H1 (cell line): ENCODE results near the gene RAB3IL1. TPM values are rescaled to one million over a fixed set of nuclear protein-coding genes. Genes with fewer than 3 reads are reported as not detected.

ENCODE experiments used
- CTCF ChIA-PET: fragments of 300-600 bp; sonication (Branson Sonifier 250); formaldehyde crosslinking; loops from one replicate; lab custom pipeline; 2021; ENCODE audit not compliant: partially characterized antibody; lab: Charles Lee
- POLR2A ChIA-PET: fragments of 300-600 bp; sonication (Branson Sonifier 250); formaldehyde crosslinking; loops from one replicate; lab custom pipeline; 2021; ENCODE audit warnings: inconsistent platforms; ENCODE audit not compliant: partially characterized antibody; lab: Charles Lee
- DNase-seq, 2 experiments: peaks; one replicate each; pipeline versions ENCODE4 v3.0.0 to v3.0.0-alpha.2; 2010 to 2022; ENCODE audit warnings: low spot score in 2 of 2, low read depth in 1 of 2, mixed read lengths in 1 of 2
- FAIRE-seq: peaks from 2 replicates; lab custom pipeline; 2011; peaks lifted over from hg19 to GRCh38; lab: Jason Lieb, UNC
- H2AFZ ChIP-seq: 2 replicates; pipeline ENCODE4 v1.8.1; 2012; ENCODE audit warnings: low read length, inconsistent platforms
- H2AK5ac ChIP-seq: 2 replicates; pipeline ENCODE4 v1.6.1; 2013; ENCODE audit warnings: low read depth, low read length
- H2BK120ac ChIP-seq: replicated peaks from 2 replicates; pipeline ENCODE3; 2013; ENCODE audit warnings: low read depth, low read length, inconsistent platforms
- H2BK12ac ChIP-seq: 2 replicates; pipeline ENCODE4 v1.6.1; 2013; ENCODE audit warnings: low read depth, low read length
- H2BK15ac ChIP-seq: 2 replicates; pipeline ENCODE4 v1.6.1; 2013; ENCODE audit warnings: low read length
- H2BK20ac ChIP-seq: 2 replicates; pipeline ENCODE4 v1.6.1; 2013; ENCODE audit warnings: low read length
- H2BK5ac ChIP-seq: 2 replicates; pipeline ENCODE4 v1.6.1; 2013; ENCODE audit warnings: low read depth, low read length
- H3K14ac ChIP-seq: 2 replicates; pipeline ENCODE4 v1.6.1; 2013; ENCODE audit warnings: inconsistent platforms; ENCODE audit not compliant: insufficient read length
- H3K18ac ChIP-seq: 2 replicates; pipeline ENCODE4 v1.6.1; 2013; ENCODE audit warnings: low read length; ENCODE audit errors: extremely low read depth
- H3K23ac ChIP-seq: 2 replicates; pipeline ENCODE4 v1.6.1; 2013; ENCODE audit warnings: inconsistent platforms; ENCODE audit not compliant: insufficient read length
- H3K23me2 ChIP-seq: 2 replicates; pipeline ENCODE4 v1.6.1; 2013; ENCODE audit warnings: low read depth, low read length
- H3K27ac ChIP-seq: 2 replicates; pipeline ENCODE4 v1.6.1; 2011; ENCODE audit warnings: low read depth, low read length, inconsistent platforms
- H3K27me3 ChIP-seq, 4 experiments: replicated peaks in 1 of 4; 1 replicate in 1 of 4; 2 replicates in 3 of 4; pipeline versions ENCODE4 v1.6.1 to v1.8.1; 2011 to 2013; ENCODE audit warnings: low read length in 3 of 4, mild to moderate bottlenecking in 3 of 4, inconsistent platforms in 2 of 4, mixed read lengths in 2 of 4, moderate library complexity in 1 of 4; ENCODE audit not compliant: control insufficient read depth in 3 of 4, insufficient read depth in 3 of 4; ENCODE audit errors: extremely low read depth in 1 of 4
- H3K36me3 ChIP-seq, 4 experiments: 2 replicates each; pipeline versions ENCODE4 v1.6.1 to v1.8.1; 2011 to 2013; ENCODE audit warnings: mild to moderate bottlenecking in 4 of 4, low read length in 3 of 4, moderate library complexity in 2 of 4, control low read depth in 1 of 4, inconsistent platforms in 1 of 4; ENCODE audit not compliant: insufficient read depth in 4 of 4, control insufficient read depth in 2 of 4
- H3K4ac ChIP-seq: replicated peaks from 2 replicates; pipeline ENCODE3; 2013; ENCODE audit warnings: low read length, low read depth, mixed read lengths, inconsistent platforms; ENCODE audit not compliant: insufficient read length
- H3K4me1 ChIP-seq, 4 experiments: replicated peaks in 1 of 4; 1 replicate in 1 of 4; 2 replicates in 3 of 4; pipeline versions ENCODE4 v1.6.1 to v1.8.1; 2011 to 2013; ENCODE audit warnings: low read length in 3 of 4, inconsistent platforms in 2 of 4, mixed read lengths in 1 of 4; ENCODE audit not compliant: insufficient read depth in 4 of 4, control insufficient read depth in 3 of 4
- H3K4me2 ChIP-seq, 2 experiments: 2 replicates each; pipeline versions ENCODE4 v1.6.1 to v1.8.1; 2011 to 2013; ENCODE audit warnings: low read depth in 2 of 2, low read length in 2 of 2, control low read depth in 1 of 2, inconsistent platforms in 1 of 2, mild to moderate bottlenecking in 1 of 2; ENCODE audit not compliant: insufficient read depth in 1 of 2
- H3K4me3 ChIP-seq, 4 experiments: fragments of 200-600, 300-600 bp in 1 of 4; sonication (generic), shearing (Covaris generic), sonication (Bioruptor Twin) in 1 of 4; 2 replicates each; pipeline versions ENCODE4 v1.5.1 to v1.8.1; 2011 to 2016; ENCODE audit warnings: low read length in 4 of 4, low read depth in 3 of 4, control low read depth in 2 of 4, inconsistent platforms in 2 of 4, mild to moderate bottlenecking in 2 of 4, mixed read lengths in 1 of 4, moderate library complexity in 1 of 4; ENCODE audit not compliant: insufficient read depth in 2 of 4; ENCODE audit errors: extremely low read depth in 1 of 4
- H3K56ac ChIP-seq: replicated peaks from 2 replicates; pipeline ENCODE3; 2013; ENCODE audit warnings: low read depth, mild to moderate bottlenecking, mixed read lengths, low read length, inconsistent platforms; ENCODE audit not compliant: insufficient read length
- H3K79me1 ChIP-seq: 2 replicates; pipeline ENCODE4 v1.6.1; 2013; ENCODE audit warnings: low read depth, low read length, control low read depth
- H3K79me2 ChIP-seq, 2 experiments: 2 replicates each; pipeline versions ENCODE4 v1.6.1 to v1.8.1; 2012 to 2013; ENCODE audit warnings: low read length in 2 of 2, mild to moderate bottlenecking in 2 of 2, inconsistent platforms in 1 of 2; ENCODE audit not compliant: insufficient read depth in 2 of 2, control insufficient read depth in 1 of 2
- H3K9ac ChIP-seq, 4 experiments: replicated peaks in 1 of 4; 1 replicate in 1 of 4; 2 replicates in 3 of 4; pipeline versions ENCODE4 v1.6.1 to v1.8.1; 2011 to 2013; ENCODE audit warnings: low read depth in 3 of 4, low read length in 3 of 4, control low read depth in 2 of 4, mild to moderate bottlenecking in 2 of 4, moderate library complexity in 2 of 4, inconsistent platforms in 1 of 4; ENCODE audit errors: extremely low read depth in 1 of 4
- H3K9me3 ChIP-seq, 2 experiments: 2 replicates each; pipeline versions ENCODE4 v1.6.1 to v1.8.1; 2012 to 2013; ENCODE audit warnings: mild to moderate bottlenecking in 2 of 2, moderate library complexity in 2 of 2, control low read depth in 1 of 2, inconsistent platforms in 1 of 2, low read depth in 1 of 2, low read length in 1 of 2, mixed read lengths in 1 of 2; ENCODE audit not compliant: insufficient read depth in 2 of 2
- H4K20me1 ChIP-seq, 2 experiments: replicated peaks in 1 of 2; 2 replicates each; pipeline versions ENCODE3 to v1.8.1; 2011 to 2013; ENCODE audit warnings: inconsistent platforms in 2 of 2, low read length in 2 of 2, mild to moderate bottlenecking in 1 of 2; ENCODE audit not compliant: insufficient read depth in 2 of 2, control insufficient read depth in 1 of 2
- H4K5ac ChIP-seq: 2 replicates; pipeline ENCODE4 v1.6.1; 2013; ENCODE audit warnings: low read length, low read depth, mixed read lengths, inconsistent platforms; ENCODE audit not compliant: insufficient read length
- H4K8ac ChIP-seq: 2 replicates; pipeline ENCODE4 v1.8.0; 2013; ENCODE audit warnings: mild to moderate bottlenecking, moderate library complexity, low read length, inconsistent platforms; ENCODE audit not compliant: insufficient read depth; ENCODE audit errors: extremely low read depth
- H4K91ac ChIP-seq: replicated peaks from 2 replicates; pipeline ENCODE3; 2013; ENCODE audit warnings: low read length, mixed read lengths, inconsistent platforms; ENCODE audit not compliant: insufficient read length
- BCL11A ChIP-seq, 2 experiments: IDR thresholded peaks; one replicate each; pipeline ENCODE4 v1.6.1; 2011; ENCODE audit warnings: low read depth in 2 of 2, low read length in 2 of 2, mild to moderate bottlenecking in 2 of 2
- FOSL1 ChIP-seq: IDR thresholded peaks from 2 replicates; pipeline ENCODE4 v1.6.1; 2011; ENCODE audit warnings: mild to moderate bottlenecking, low read depth, low read length, moderate library complexity; ENCODE audit not compliant: insufficient read depth
- JUND ChIP-seq: IDR thresholded peaks from 2 replicates; pipeline ENCODE4 v1.6.1; 2011; ENCODE audit warnings: mild to moderate bottlenecking, improper control_type of control experiment, low read length
- KDM4A ChIP-seq: IDR thresholded peaks from one replicate; pipeline ENCODE4 v1.7.1; 2012; ENCODE audit warnings: low read depth, mild to moderate bottlenecking, moderate library complexity, low read length, inconsistent platforms; ENCODE audit not compliant: severe bottlenecking
- PHF8 ChIP-seq: fragments of 200-600 bp; sonication (generic); conservative IDR thresholded peaks from 2 replicates; pipeline ENCODE4 v1.7.1; 2012; ENCODE audit warnings: low read depth, mild to moderate bottlenecking, inconsistent platforms, low read length, moderate library complexity
- RXRA ChIP-seq: IDR thresholded peaks from 2 replicates; pipeline ENCODE4 v1.6.1; 2011; ENCODE audit warnings: low read depth, mild to moderate bottlenecking, low read length, moderate library complexity; ENCODE audit not compliant: insufficient read depth
- WGBS, 2 experiments: shearing (Covaris generic) in 1 of 2; methylation state at CpG; one replicate each; pipeline versions ENCODE4 v1.1.6 to v1.1.7; 2013 to 2015; ENCODE audit warnings: low lambda C conversion rate in 2 of 2, mixed read lengths in 2 of 2, inconsistent platforms in 1 of 2, low coverage in 1 of 2, missing lambda C conversion rate in 1 of 2; ENCODE audit not compliant: insufficient replicate concordance in 2 of 2, insufficient coverage in 1 of 2, insufficient read length in 1 of 2; ENCODE audit errors: extremely low coverage in 1 of 2, missing lambda C conversion rate in 1 of 2; 5-methylcytosine and 5-hydroxymethylcytosine counted together
- polyA plus RNA-seq, 7 experiments: library from polyadenylated mRNA; depleted of rRNA in 3 of 7; stranded (reverse) in 5 of 7; unstranded in 2 of 7; fragments of >200 nt in 5 of 7; fragments of 200-250 nt in 2 of 7; gene quantifications; 1 replicate in 5 of 7; 2 replicates in 1 of 7; 4 replicates in 1 of 7; pipeline versions ENCODE4 v1.2.1 to v1.2.3, GENCODE V29; 2011 to 2013; ENCODE audit warnings: missing spikeins in 2 of 7, mixed read lengths in 2 of 7
- total RNA-seq: library from RNA; stranded (reverse); fragmentation: NEBNext Ultra II Directional; extraction: Animal tissue kit (Norgen Biotek cat#: 25700); gene quantifications from 2 replicates; pipeline ENCODE4 v1.2.1, GENCODE V29; 2021

The RAB3IL1 gene
- total and polyA plus RNA-seq, 2 of the 8 experiments (the other 6 are each of a cell fraction or from before 2014, with no cell fraction given), result 6.8 to 7.9 TPM

DNA sequence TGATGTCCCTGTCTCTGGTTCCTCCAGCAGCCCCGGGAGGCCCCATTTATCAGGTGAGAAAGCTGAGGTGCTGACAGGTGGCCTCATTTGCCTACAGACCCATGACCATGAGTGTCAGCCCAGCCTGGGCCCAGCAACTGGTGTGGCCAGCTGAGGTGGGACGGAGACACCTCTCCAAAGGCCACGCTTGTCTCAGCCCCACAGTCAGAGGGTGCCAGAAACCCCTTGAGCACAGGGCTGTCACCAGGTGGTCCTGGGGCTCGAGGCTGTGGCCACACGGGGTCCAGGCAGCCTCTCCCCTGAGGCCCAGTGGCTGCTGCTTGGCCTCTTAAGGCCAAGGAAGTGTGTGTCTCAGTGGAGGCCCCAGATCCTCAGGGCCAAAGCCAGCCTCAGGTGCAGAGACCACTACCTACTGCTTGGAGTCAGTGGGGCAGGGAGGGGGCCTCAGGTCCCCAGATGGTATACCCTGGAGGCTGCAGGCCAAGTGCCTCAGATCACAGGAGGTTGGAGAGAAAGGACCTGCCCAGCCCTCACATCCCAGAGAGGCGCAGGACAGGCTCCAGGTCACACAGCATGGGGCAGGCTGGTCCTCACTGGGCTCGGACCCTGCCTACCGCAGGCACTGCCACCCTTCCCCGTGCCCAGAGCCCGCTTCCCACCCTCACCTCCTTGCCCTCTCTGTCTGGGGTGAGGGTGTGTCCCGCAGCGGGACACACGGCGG, 11.4 kb downstream of the RAB3IL1 start:
- H2BK12ac ChIP-seq, result no peak overlapping the region
- no peak overlapping the region for H3K4ac ChIP-seq
- ChIA-PET POLR2A (interaction anchor here (0.8 to 15.5 kb wide), 2 partner anchors 42 to 62 kb away, joined by 3 to 137 read pairs; partner anchors contain the start of genes BEST1 and FTH1), CTCF (interaction anchor here (0.7 to 23.2 kb wide), 11 partner anchors 6 to 202 kb away, joined by 3 to 658 read pairs (median 79); partner anchors contain the start of genes BEST1 and RAB3IL1)
- H2AK5ac ChIP-seq, result no peak overlapping the region
- H3K27me3 ChIP-seq, result no peaks in the 10 kb centered on the region
- peak overlapping the region; percentile 26; the same call in 1 of the 2 replicates for H2BK5ac ChIP-seq
- H2BK15ac ChIP-seq, result no peak overlapping the region
- no peaks in the 10 kb centered on the region for H3K9me3 ChIP-seq
- no peak overlapping the region for H4K91ac ChIP-seq
- no peak overlapping the region for H3K27ac ChIP-seq
- H2AFZ ChIP-seq, result no peak overlapping the region
- no peak overlapping the region for H3K4me3 ChIP-seq
- H3K79me2 ChIP-seq, result no peaks in the 10 kb centered on the region
- no peak overlapping the region for H3K23ac ChIP-seq
- no peak overlapping the region for H3K18ac ChIP-seq
- DNase-seq (no peak), FAIRE-seq (no peak)
- H4K8ac ChIP-seq, result no peak overlapping the region; the same call in 1 of the 2 replicates
- no peak for TF ChIP-seq KDM4A
- no peak for TF ChIP-seq BCL11A (IDR thresholded peaks at IDR 0.05; ENCODE audit: low read depth in 2 of 2, low read length in 2 of 2)
- TF ChIP-seq FOSL1, result no peak
- TF ChIP-seq RXRA, result no peak
- TF ChIP-seq PHF8, result no peak
- TF ChIP-seq JUND, result no peak
- no peak overlapping the region for H3K56ac ChIP-seq
- H3K23me2 ChIP-seq, result no peaks in the 10 kb centered on the region
- no peak overlapping the region for H3K4me2 ChIP-seq
- H3K9ac ChIP-seq, result no peak overlapping the region
- H3K4me1 ChIP-seq, result peaks cover 0 to 31% (median 19%) of the 10 kb centered on the region in 4 experiments; a peak in 6 of 7 replicates
- no peak overlapping the region for H4K5ac ChIP-seq
- no peak overlapping the region for H2BK20ac ChIP-seq
- no peaks in the 10 kb centered on the region for H3K79me1 ChIP-seq
- no peaks in the 10 kb centered on the region for H3K36me3 ChIP-seq
- 90% methylated on average over 10 of the region's 14 CpGs; no CpG with 5 or more reads in 1 of the 2 experiments for WGBS, 2 experiments
- no peak overlapping the region for H2BK120ac ChIP-seq
- no peak overlapping the region for H3K14ac ChIP-seq
- H4K20me1 ChIP-seq, result no peaks in the 10 kb centered on the region
